ENCODE data around the gene PMPCA.

DNA sequence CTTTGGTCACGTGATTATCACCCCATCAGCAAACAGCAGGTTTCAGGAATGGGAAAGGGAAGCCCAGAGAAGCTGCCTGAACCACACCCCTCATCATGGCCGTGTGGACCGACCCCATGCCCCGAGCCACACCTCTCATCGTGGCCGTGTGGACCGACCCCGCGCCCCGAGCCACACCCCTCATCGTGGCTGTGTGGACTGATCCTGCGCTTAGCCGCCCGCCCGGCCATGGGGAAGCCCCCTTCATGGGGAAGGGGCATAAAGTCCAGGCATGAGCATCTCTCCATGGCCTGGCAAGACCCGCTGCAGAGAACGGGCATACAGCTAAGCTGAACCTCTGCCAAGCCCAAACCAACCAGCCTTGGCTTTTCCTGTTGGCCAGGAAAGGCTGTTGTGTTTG, 16.9 kb upstream of the PMPCA start:
- TF ChIP-seq, protein P1, sequence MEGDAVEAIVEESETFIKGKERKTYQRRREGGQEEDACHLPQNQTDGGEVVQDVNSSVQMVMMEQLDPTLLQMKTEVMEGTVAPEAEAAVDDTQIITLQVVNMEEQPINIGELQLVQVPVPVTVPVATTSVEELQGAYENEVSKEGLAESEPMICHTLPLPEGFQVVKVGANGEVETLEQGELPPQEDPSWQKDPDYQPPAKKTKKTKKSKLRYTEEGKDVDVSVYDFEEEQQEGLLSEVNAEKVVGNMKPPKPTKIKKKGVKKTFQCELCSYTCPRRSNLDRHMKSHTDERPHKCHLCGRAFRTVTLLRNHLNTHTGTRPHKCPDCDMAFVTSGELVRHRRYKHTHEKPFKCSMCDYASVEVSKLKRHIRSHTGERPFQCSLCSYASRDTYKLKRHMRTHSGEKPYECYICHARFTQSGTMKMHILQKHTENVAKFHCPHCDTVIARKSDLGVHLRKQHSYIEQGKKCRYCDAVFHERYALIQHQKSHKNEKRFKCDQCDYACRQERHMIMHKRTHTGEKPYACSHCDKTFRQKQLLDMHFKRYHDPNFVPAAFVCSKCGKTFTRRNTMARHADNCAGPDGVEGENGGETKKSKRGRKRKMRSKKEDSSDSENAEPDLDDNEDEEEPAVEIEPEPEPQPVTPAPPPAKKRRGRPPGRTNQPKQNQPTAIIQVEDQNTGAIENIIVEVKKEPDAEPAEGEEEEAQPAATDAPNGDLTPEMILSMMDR (IDR thresholded peaks at IDR 0.05) = no peak
- no peak for TF ChIP-seq POLR2A (IDR thresholded peaks at IDR 0.05)
